Measurements from ENCODE around the gene FOXE3.

Gene FOXE3

DNA sequence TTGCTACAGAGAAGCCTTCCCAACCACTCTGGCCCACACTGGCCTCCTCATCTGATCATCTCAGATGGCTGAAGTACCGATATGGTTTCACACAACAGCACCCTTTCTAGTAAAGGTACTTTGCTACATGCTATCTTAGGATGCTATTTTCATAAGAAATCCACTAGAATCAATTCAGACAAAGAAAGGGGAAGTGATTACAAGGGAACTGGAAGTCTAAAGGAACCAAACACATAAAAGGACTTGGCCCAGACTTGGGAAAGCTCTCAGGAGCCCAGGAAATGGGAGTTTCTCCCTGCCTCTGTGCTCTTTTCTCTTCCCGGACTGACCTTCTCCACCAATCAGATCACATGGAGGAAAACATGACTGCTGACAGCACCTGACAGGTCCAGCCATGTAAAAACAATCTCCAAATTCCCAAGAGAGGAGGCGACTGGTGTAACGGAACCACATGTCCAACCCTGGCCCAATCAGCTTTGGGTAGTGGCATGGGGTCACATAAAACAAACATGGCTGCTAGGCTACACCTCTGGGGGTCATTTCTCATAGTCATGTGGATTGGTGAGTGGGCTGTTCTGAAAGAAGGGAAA is 12.7 kb upstream of the FOXE3 start:
- no peak for DNase-seq (ENCODE audit: low read depth in 2 of 2, low spot score in 1 of 2)

DNA sequence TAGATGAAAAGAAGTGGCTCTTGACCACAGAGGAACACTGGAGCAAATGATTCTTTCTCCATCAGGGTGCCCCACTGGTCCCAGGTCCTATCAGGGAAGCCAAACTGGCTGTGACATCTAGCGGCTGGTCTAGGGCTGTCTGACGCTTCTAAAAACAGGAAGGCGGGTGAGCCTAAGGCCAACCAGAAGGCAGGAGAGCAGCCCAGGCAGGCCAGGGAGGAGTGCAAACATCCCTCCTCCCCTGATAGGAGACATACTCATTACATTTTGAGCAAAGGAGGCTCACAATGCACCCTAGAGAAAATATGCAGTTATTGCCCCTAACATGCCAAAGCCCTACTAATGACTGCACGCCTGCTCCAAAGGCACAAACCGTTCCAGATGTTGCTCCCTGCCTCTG is 10.4 kb upstream of the FOXE3 start:
- DNase-seq (ENCODE audit: low read depth in 2 of 2, low spot score in 1 of 2), result no peak

DNA sequence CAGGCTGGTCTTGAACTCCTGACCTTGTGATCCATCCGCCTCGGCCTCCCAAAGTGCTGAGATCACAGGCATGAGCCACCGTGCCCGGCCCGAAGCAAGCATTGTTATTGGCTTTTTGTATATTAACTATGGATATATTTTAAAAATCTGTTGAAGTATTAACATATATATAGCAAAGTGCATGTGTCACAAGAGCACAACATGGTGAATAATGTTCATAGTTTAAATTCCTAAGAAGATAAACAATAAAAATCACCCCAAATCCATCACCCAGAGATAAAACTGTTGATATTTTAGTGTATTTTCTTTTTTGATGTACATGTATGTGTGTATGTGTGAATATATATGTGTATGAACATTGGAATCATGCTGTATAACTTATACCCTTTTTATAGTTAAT is 9.1 kb upstream of the FOXE3 start:
- no peak for DNase-seq (ENCODE audit: low read depth in 2 of 2, low spot score in 1 of 2)

DNA sequence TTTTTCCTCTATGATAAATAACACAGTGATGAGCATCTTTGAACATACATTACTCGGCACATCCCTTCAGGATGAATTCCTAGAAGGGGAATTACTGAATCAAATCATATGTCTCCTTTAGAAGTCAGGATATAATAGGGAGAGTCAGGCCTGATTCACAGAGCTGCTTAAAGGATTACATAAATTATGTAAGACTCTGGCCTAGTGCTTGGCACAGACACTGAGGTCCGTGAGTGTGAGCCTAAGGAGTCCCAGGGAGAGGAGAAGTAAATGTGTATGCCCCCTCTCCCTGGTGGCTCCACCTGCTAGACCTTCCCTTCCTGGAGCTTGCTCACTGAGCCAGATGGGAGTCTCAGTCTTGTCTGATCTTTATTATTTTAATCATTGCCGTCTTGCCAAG is 8.6 kb upstream of the FOXE3 start:
- DNase-seq (ENCODE audit: low read depth in 2 of 2, low spot score in 1 of 2), result no peak

DNA sequence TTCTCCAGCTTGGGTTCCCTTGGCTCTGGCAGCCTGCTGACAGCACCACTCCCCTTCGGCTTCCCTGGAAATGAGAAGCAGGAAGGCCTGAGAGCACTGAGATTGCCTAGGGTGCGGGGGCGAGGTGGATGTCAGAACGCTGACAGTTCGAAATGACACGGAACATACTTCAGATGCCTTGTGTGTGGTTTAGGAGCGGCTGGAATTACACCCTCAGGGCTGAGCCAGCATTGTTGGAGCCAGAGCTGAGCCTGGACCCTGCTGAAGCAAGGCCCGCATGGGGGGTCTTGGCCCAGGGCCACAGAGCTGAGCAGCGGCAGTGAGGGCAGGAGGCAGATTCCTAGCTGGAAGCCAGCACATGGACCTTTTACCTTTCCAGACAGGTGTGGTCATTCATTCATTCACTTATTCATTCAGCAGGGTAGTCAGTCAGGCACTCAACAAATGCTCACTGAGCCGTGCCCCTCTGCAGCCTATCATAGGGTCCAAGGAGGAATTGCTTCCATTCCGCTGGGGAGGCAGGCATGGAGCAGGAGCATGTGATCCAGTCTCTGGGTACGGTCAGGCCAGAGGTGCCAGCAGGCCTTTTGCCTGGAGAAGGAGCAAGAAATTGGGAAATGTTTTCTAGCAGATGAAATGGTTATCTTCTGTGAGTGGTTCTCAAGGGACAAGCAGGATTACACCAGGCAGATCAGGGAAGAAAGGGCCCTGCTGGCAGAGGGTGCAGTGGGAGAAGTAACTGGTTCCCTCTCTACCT is 6.6 kb upstream of the FOXE3 start:
- no peak for DNase-seq (ENCODE audit: low read depth in 2 of 2, low spot score in 1 of 2)

GRCh38 chr1:47410068-47410455 is 6.0 kb upstream of the FOXE3 start:
- DNase-seq (ENCODE audit: low read depth in 2 of 2, low spot score in 1 of 2), result no peak

DNA sequence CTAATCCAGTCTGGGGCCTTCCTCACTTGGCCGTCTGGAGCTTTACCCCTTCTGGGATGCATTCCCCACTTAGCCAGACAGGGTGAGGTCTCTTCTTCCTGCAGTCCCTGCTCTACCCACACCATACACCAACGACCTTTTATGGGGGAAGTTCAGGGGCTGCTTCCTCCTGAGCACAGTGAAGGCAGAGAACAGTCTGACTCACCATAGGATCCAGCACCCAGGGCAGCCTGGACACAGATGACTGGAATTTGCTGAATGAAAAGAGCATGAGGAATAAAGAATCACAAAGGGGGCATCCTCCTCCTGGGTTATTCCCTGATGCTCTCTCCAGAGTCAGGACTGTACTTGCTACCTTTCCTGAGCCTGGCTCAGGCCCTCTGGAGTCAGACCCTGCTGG is 4.6 kb upstream of the FOXE3 start:
- DNase-seq (ENCODE audit: low read depth in 2 of 2, low spot score in 1 of 2), result no peak

- no peak for DNase-seq (ENCODE audit: low read depth in 2 of 2, low spot score in 1 of 2)
These were observed 3.6 kb upstream of the FOXE3 start for GRCh38 chr1:47412437-47412836.

GRCh38 chr1:47416319-47417169 is 459 bp downstream of the FOXE3 start:
- no peak for DNase-seq (ENCODE audit: low read depth in 2 of 2, low spot score in 1 of 2)

GRCh38 chr1:47417170-47418044 is 1.3 kb downstream of the FOXE3 start:
- DNase-seq (ENCODE audit: low read depth in 2 of 2, low spot score in 1 of 2), result no peak

DNA sequence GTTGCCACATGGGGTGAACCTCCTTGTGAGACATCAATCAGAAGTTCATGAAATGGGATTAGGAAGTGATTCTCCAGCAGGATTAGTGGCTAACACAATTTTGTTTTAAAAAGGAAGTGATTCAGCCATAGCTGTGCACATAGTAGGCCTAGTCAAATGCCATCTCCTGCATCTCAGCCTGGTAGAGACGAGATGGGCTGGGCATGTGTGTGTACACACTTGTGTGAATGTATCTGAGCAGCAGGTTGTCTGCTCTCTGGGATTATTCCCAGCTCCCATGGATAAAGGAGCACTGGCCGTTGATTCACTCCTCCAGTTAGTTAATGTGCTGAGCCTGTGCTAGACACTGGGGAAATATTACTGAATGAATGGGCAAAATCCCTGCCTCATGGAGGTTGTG is 2.0 kb downstream of the FOXE3 start:
- no peak for DNase-seq (ENCODE audit: low read depth in 2 of 2, low spot score in 1 of 2)

- no peak for DNase-seq (ENCODE audit: low read depth in 2 of 2, low spot score in 1 of 2)
These were observed 2.7 kb downstream of the FOXE3 start for GRCh38 chr1:47418681-47419325.

DNA sequence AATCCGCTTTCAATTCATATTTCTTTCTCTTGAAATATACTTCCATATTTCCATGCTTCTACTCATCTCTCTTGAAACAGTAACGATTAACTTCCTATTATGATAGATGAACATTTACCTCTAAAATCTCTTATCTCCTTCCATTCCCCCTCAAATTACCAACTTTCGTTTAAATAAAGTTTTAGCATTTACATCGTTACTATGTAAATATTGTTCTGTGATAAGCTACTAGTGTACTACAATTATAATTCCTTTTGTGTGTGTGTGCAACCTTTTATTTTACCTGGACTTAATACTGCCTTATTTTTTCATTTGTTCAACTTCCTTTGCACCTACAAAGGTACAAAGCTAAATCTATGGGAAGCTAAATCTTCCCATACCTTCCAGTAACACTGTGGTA is 4.5 kb downstream of the FOXE3 start:
- no peak for DNase-seq (ENCODE audit: low read depth in 2 of 2, low spot score in 1 of 2)

- DNase-seq (ENCODE audit: low read depth in 2 of 2, low spot score in 1 of 2), result no peak
These were observed 7.8 kb downstream of the FOXE3 start for GRCh38 chr1:47423872-47424271.

GRCh38 chr1:47424336-47424982 is 8.4 kb downstream of the FOXE3 start:
- no peak for DNase-seq (ENCODE audit: low read depth in 2 of 2, low spot score in 1 of 2)

- no peak for DNase-seq (ENCODE audit: low read depth in 2 of 2, low spot score in 1 of 2)
These were observed 15.4 kb downstream of the FOXE3 start for GRCh38 chr1:47431534-47431933.

DNA sequence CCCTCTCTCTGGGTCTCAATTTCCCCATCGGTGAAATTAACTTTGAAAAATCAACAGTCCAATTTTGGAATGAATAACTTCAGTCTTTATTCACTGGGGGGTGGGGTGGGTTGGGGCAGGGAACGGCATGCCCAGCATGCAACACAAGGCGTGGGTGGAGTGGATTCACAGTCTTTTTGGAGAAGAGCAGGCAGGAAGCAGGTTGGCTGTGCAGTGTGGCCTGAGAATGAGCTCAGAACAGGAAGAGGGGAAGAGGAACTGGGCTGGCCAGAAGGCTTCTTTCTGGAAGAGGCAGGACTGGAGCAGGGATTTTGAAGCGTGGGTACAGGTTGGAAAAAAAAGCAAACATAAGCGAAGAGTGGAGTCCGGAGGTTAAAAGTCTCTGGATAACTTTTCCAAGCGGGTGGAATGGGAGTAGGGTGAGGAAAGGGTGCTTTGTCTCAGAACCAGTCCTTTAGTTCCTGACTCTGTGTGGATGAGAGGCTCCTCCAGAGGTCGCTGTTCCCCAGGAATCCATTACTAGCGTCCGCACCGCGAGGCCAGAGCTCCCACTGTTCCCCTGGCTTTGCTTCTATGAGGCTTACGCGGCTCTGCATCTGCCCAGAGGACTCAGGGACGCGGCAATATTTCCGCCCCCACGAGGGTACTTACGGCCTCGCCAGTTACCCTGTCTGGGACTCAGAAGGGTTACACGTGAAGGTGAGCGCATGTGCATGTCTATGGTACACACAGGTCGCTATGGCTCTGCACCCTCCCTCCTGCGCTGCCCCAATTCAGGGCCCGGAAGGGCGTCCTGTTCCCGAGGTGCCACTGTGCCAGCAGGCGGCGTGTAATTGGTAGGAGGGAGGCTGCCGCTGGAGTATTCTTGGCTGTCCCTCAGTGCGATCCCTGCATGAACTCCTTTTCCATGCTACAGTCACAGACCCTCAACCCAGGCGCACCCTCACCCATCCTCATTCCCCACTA is 16.3 kb downstream of the FOXE3 start:
- no peak for DNase-seq (ENCODE audit: low read depth in 2 of 2, low spot score in 1 of 2)

GRCh38 chr1:47433037-47433421 is 16.9 kb downstream of the FOXE3 start:
- DNase-seq (ENCODE audit: low read depth in 2 of 2, low spot score in 1 of 2), result no peak

DNA sequence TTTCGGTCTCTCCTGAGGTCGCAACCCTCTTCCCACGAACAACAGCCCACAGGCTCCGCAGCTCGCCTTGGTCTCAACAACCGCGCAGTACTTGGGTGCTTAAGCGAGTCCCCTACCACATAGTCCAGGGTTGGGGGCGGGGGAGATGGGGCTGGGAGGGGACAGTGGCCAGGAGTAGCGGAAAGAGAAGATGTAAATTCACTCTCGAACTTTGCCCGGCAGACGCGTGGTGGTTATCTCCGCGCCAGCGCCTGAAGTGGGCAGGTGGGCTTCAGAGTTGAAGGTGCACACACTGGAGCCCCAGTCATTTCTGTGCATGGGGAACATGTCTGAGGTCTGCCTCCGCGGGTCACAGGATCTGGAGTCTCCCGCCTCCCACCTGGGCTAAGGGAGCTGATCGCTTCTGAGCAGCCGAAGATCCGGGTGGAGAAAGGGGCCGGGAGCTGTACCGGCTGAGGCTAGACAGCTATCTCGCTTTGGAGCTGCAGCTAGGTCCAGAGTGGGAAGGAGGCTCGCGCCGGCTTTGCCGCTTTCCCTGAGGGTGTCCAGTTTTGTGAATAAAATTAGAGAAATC is 17.5 kb downstream of the FOXE3 start:
- no peak for DNase-seq (ENCODE audit: low read depth in 2 of 2, low spot score in 1 of 2)
